Measurements from ENCODE around the gene WWTR1.

The WWTR1 gene

GRCh38 chr3:149592758-149593240, 65.0 kb downstream of the WWTR1 start:
- Histone ChIP-seq H3K4me1 (no peaks in the 10 kb centered on the region), H3K36me3 (no peaks in the 10 kb centered on the region), H3K4me3 (ENCODE audit: low read depth, low read length) (no peak overlapping the region), H3K27me3 (no peaks in the 10 kb centered on the region), H3K9me3 (no peaks in the 10 kb centered on the region)
- TF ChIP-seq CTCF (IDR thresholded peaks at IDR 0.05; ENCODE audit: low read depth, low read length) = no peak
- no peak for DNase-seq

DNA sequence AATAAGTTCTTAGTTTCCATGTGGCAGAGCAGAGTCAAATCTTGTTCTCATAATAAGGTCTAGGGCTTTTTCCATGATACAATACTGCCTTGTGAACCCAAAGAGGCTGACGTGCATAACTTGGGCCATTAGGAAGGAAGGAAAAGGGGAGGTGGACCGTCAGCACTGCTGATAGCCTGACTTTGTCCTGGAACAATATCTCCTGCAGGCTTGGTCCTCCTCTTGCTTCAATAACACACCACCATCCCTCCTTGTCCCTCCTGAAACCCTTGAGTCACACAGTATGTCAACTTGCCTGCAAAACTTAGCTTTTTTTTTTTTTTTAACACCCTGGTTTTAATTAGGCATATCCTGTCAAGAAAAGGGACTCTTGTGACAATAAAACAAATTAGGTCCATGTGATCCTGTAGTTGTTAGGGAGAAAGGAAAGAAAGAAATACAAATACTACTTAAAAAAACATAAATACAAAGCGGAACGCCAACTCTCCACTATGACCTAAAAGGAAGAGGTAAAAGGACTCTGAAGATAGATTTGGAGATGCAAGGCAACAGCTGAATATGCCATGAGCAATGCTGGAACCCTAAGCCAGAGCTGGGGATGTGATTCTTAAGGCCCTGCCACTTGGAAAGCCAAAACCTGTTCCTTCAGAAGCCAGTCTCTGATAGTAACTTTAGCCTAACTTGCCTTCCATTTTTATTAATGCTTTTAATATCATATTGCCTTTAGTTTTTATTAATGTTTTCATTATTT, 67.0 kb downstream of the WWTR1 start:
- no peak for DNase-seq
- Histone ChIP-seq H3K4me3 (ENCODE audit: low read depth, low read length) (no peak overlapping the region), H3K9me3 (no peaks in the 10 kb centered on the region), H3K4me1 (no peaks in the 10 kb centered on the region), H3K27me3 (no peaks in the 10 kb centered on the region), H3K36me3 (no peaks in the 10 kb centered on the region)
- TF ChIP-seq CTCF (IDR thresholded peaks at IDR 0.05; ENCODE audit: low read depth, low read length) = no peak

DNA sequence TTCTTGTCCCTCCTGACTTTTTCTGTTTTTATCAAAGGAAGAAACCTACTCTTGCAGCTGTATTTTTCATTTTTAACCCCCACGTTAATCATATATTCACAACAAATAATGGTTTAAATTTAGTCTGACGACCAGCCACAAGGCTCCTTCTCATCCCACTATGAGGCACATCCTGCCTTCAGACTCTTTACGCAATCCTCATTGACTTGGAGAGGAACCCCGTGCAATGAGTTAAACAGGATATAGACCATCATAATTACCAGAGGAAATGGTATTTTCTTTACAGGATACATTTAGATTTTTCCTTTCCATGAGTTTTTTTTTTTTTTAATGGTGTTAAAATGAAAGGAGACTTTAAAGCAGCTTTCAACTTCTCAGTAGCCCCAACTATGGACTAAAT, 68.5 kb downstream of the WWTR1 start:
- Histone ChIP-seq H3K4me3 (ENCODE audit: low read depth, low read length) (no peak overlapping the region), H3K4me1 (no peaks in the 10 kb centered on the region), H3K36me3 (no peaks in the 10 kb centered on the region), H3K9me3 (no peaks in the 10 kb centered on the region), H3K27me3 (no peaks in the 10 kb centered on the region)
- DNase-seq = no peak
- TF ChIP-seq CTCF (IDR thresholded peaks at IDR 0.05; ENCODE audit: low read depth, low read length) = no peak

DNA sequence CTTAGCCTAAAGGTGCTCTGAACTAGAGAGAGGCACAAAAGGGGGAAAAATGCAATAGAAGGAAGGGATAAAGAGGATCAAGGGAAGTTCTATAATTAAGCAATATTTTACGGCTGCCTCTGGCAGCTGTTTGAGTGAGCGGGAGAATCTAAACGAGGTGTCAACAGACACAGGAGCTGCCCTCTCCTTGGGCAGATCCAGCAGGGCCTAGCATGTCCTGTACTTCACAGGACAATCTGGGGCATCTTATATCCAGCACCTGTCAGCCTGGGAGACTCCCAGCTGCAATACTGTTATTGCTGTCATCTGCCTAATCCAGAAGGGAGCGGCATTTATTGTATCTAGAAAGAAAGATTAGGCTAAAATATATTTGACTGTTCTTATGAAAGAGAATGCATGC, 68.9 kb downstream of the WWTR1 start:
- no peak for DNase-seq
- Histone ChIP-seq H3K4me1 (no peaks in the 10 kb centered on the region), H3K4me3 (ENCODE audit: low read depth, low read length) (no peak overlapping the region), H3K36me3 (no peaks in the 10 kb centered on the region), H3K9me3 (no peaks in the 10 kb centered on the region), H3K27me3 (no peaks in the 10 kb centered on the region)
- no peak for TF ChIP-seq CTCF (IDR thresholded peaks at IDR 0.05; ENCODE audit: low read depth, low read length)

DNA sequence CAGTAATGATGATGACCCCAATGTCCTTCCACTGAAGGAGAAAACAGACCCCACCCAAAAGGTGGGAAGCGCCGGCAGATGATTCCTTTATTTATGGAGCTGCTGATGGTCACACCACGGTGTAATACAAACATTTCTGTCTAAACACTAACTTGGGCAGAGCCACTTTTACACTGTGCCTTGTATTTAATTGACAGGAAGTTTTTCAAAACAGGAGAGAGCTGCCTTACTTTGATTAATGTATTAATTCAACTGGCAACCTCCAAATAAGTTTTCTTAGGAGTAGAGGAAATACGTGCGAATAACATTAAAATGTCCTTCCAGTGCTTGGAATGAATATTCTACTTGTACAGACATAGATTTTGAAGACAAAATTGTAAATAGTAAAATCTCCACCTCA, 70.4 kb downstream of the WWTR1 start:
- Histone ChIP-seq H3K4me1 (no peaks in the 10 kb centered on the region), H3K36me3 (no peaks in the 10 kb centered on the region), H3K9me3 (no peaks in the 10 kb centered on the region), H3K4me3 (ENCODE audit: low read depth, low read length) (no peak overlapping the region), H3K27me3 (no peaks in the 10 kb centered on the region)
- no peak for TF ChIP-seq CTCF (IDR thresholded peaks at IDR 0.05; ENCODE audit: low read depth, low read length)
- no peak for DNase-seq

GRCh38 chr3:149586871-149587270, 71.0 kb downstream of the WWTR1 start:
- Histone ChIP-seq H3K9me3 (no peaks in the 10 kb centered on the region), H3K4me1 (no peaks in the 10 kb centered on the region), H3K36me3 (no peaks in the 10 kb centered on the region), H3K4me3 (ENCODE audit: low read depth, low read length) (no peak overlapping the region), H3K27me3 (no peaks in the 10 kb centered on the region)
- no peak for DNase-seq
- no peak for TF ChIP-seq CTCF (IDR thresholded peaks at IDR 0.05; ENCODE audit: low read depth, low read length)
